ENCODE results near the gene CHST2.

GRCh38 chr3:143165211-143165610 is 45.6 kb downstream of the CHST2 start:
- TF ChIP-seq EZH2 (IDR thresholded peaks at IDR 0.05; ENCODE audit: insufficient read depth, poor library complexity, severe bottlenecking): no peak
- no peak for TF ChIP-seq EZH2phosphoT487 (IDR thresholded peaks at IDR 0.05; ENCODE audit: insufficient read depth, low read depth)
